Activated gamma-delta T cell treated with anti-CD3 and anti-CD28 coated beads, Interleukin-2, amount 50 U/mL, for 16 hours (primary cell): Measurements from ENCODE around the gene NHLH1.

ENCODE experiments used
- DNase-seq: peaks from one replicate; pipeline ENCODE4 v3.0.0-alpha.2; 2020; ENCODE audit warnings: low read depth

Gene NHLH1

GRCh38 chr1:160359559-160360226, 7.2 kb upstream of the NHLH1 start:
- no peak for DNase-seq

DNA sequence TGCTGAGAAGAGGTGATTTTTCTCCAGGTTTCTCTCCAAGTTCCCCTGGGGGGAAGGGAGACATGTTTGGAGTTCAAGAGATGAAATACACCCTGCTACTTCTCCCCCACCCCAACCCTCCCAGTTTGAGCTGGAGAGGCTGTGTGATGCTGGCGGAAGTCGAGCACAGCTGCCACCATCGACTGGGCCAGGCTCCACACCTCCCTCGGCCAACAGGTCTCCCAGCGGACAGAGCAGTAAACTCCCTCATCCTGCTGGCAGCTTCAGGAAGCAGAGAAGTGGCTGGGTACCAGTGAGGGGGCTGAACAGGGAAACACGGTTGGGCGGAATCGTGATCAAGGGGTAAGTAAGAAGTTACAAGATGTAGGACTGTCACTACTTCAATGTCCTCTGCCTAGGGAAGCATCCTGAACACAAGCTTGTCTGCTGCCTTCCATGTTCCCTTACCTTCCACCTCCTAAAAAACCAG, 6.6 kb upstream of the NHLH1 start:
- no peak for DNase-seq

- DNase-seq: no peak
These were observed 5.7 kb upstream of the NHLH1 start for GRCh38 chr1:160361199-160361598.

DNA sequence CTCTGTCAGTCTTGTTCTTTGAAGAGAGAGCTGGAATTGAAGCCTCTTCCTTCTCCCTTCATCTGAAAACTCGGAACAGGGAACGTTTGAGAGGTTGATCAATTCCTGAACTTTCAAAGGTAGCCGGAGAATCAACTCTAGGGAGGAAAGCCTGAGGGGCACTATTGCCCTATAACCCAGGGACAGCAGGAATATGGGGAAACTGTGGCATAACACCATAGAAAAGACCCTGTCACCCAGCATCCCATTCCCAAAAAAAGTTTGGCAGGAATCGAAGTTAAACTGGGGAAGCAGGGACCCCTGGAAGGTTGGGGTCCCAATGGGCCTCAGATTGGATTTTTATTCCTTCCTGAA, 5.1 kb upstream of the NHLH1 start:
- DNase-seq: no peak

GRCh38 chr1:160362168-160362957, 4.5 kb upstream of the NHLH1 start:
- DNase-seq: no peak

GRCh38 chr1:160363010-160363409, 3.9 kb upstream of the NHLH1 start:
- no peak for DNase-seq

- no peak for DNase-seq
These were observed 2.7 kb upstream of the NHLH1 start for GRCh38 chr1:160363951-160364735.

DNA sequence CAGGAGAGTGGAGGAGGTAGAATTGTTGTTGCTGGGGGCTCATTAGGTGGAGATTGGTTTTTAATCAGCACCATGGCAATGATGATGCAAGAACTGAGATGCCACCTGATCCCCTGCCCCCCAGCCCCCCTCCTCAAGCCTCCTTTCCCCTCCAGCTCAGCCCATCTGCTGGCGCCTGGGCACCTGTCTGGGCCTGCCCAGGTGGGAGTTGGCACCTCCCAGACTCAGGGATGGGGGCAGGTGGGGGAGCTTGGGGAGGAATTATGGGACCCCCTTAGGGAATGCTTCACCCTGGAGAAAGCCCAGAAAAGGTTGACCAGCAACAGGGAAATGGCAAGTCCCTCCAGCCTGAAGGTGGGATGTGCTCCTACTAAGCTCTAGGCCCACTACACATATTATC, 1.5 kb upstream of the NHLH1 start:
- no peak for DNase-seq

- DNase-seq: no peak
These were observed 637 bp downstream of the NHLH1 start for GRCh38 chr1:160367516-160367900.

GRCh38 chr1:160367934-160368923, 1.4 kb downstream of the NHLH1 start:
- DNase-seq: no peak

GRCh38 chr1:160369087-160369486, 2.2 kb downstream of the NHLH1 start:
- DNase-seq: no peak

DNA sequence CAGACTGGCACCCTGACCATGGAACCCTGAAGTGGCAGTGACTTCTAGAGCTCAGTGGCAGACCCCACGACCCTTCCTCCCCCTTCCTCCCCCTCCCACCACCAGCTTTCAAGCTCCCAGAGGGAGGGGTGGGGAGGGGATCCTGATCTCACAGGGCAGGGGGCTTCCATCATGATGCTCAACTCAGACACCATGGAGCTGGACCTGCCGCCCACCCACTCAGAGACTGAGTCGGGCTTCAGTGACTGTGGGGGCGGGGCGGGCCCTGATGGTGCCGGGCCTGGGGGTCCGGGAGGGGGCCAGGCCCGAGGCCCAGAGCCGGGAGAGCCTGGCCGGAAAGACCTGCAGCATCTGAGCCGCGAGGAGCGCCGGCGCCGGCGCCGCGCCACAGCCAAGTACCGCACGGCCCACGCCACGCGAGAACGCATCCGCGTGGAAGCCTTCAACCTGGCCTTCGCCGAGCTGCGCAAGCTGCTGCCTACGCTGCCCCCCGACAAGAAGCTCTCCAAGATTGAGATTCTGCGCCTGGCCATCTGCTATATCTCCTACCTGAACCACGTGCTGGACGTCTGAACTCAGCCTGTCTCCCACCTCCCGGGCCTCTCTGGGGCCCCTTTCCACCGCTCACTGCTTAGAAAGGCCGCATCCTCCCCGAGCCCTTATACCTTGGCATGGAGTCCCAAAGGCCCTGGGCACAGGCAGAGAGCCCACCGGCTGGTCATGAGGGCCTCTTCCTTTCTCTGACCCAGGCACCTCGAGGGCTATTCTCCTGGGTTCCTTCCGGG, 3.9 kb downstream of the NHLH1 start:
- DNase-seq: no peak

GRCh38 chr1:160371346-160371631, 4.4 kb downstream of the NHLH1 start:
- no peak for DNase-seq

DNA sequence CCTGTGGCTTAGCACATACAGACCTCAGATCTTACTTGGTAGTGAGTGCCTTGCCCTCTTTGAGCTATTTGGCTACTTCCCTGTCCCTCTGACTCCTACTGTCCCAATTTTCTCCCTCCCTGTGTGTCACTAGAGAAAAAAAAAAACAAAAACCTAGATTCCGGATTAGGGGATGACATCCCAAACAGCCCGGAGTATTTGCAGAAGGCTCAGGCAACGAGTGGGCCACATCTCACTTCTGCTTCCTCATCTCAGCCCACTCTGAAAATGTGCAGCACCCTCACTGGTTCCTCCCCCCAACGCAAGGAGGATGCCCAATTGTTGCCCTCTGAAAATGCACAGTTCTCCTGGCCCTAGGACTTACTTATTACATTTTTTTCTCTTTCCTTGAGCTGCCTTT, 4.9 kb downstream of the NHLH1 start:
- DNase-seq: no peak

GRCh38 chr1:160373696-160374095, 6.8 kb downstream of the NHLH1 start:
- no peak for DNase-seq

GRCh38 chr1:160374306-160375110, 7.6 kb downstream of the NHLH1 start:
- DNase-seq: no peak

- no peak for DNase-seq
These were observed 9.1 kb downstream of the NHLH1 start for GRCh38 chr1:160375788-160376524.

- DNase-seq: no peak
These were observed 9.8 kb downstream of the NHLH1 start for GRCh38 chr1:160376525-160377131.

GRCh38 chr1:160377585-160378206, 10.8 kb downstream of the NHLH1 start:
- DNase-seq: no peak
